SU-DHL-6 (cell line): ENCODE data around the gene ERGIC3.

Experiments
- CTCF ChIP-seq: fragments of 200-600 bp; sonication (generic); IDR thresholded peaks from one replicate; pipeline ENCODE4 v1.5.1; 2017; ENCODE audit warnings: antibody characterized with exemption, mild to moderate bottlenecking, low read length, moderate library complexity; ENCODE audit not compliant: insufficient read depth, poor library complexity, severe bottlenecking
- EZH2phosphoT487 ChIP-seq: fragments of 200-600 bp; sonication (generic), shearing (Covaris generic); conservative IDR thresholded peaks from 2 replicates; pipeline ENCODE4 v1.6.1; 2018; ENCODE audit warnings: mild to moderate bottlenecking, antibody characterized with exemption, low read length, moderate library complexity, mixed read lengths

GRCh38 chr20:35541783-35542662 lies at the start of gene ERGIC3:
- TF ChIP-seq CTCF (no peak), EZH2phosphoT487 (no peak)
